H9 (cell line): ENCODE measurements around the gene DEUP1. TPM values are rescaled to one million over a fixed set of nuclear protein-coding genes. Genes with fewer than 3 reads are reported as not detected.
A peak's percentile ranks its signal among the peaks of the same experiment; 100 is the strongest.

ENCODE experiments used
- DNase-seq: peaks from one replicate; pipeline ENCODE4 v3.0.0-alpha.2; 2017
- H2AFZ ChIP-seq: one replicate; pipeline ENCODE4 v1.6.1; 2013; ENCODE audit warnings: mild to moderate bottlenecking, low read length, control low read depth, moderate library complexity
- H2AK5ac ChIP-seq: 2 replicates; pipeline ENCODE4 v1.6.1; 2013; ENCODE audit warnings: low read length, control low read depth, mixed read lengths; ENCODE audit not compliant: insufficient read length
- H2BK120ac ChIP-seq: one replicate; pipeline ENCODE4 v1.6.1; 2013; ENCODE audit warnings: low read depth, mild to moderate bottlenecking, low read length, control low read depth, inconsistent platforms; ENCODE audit not compliant: poor library complexity, severe bottlenecking
- H2BK12ac ChIP-seq: 2 replicates; pipeline ENCODE4 v1.6.1; 2013; ENCODE audit warnings: low read length, control low read depth, mixed read lengths, low read depth; ENCODE audit not compliant: insufficient read length
- H2BK15ac ChIP-seq: 2 replicates; pipeline ENCODE4 v1.6.1; 2013; ENCODE audit warnings: low read depth, low read length, control low read depth
- H2BK20ac ChIP-seq: one replicate; pipeline ENCODE4 v1.6.1; 2013; ENCODE audit warnings: low read depth, mild to moderate bottlenecking, low read length, control low read depth, inconsistent platforms; ENCODE audit not compliant: poor library complexity, severe bottlenecking
- H2BK5ac ChIP-seq: 2 replicates; pipeline ENCODE4 v1.6.1; 2013; ENCODE audit warnings: low read length, control low read depth, mixed read lengths; ENCODE audit not compliant: insufficient read length
- H3K14ac ChIP-seq: 2 replicates; pipeline ENCODE4 v1.6.1; 2013; ENCODE audit warnings: low read length, control low read depth; ENCODE audit not compliant: insufficient read depth
- H3K18ac ChIP-seq: 2 replicates; pipeline ENCODE4 v1.6.1; 2013; ENCODE audit warnings: low read depth, mild to moderate bottlenecking, mixed read lengths, low read length, control low read depth; ENCODE audit not compliant: insufficient read length
- H3K23ac ChIP-seq: 2 replicates; pipeline ENCODE4 v1.6.1; 2013; ENCODE audit warnings: low read length, control low read depth, mixed read lengths, low read depth; ENCODE audit not compliant: insufficient read length
- H3K23me2 ChIP-seq: 2 replicates; pipeline ENCODE4 v1.6.1; 2013; ENCODE audit warnings: low read depth, mild to moderate bottlenecking, mixed read lengths, low read length, control low read depth; ENCODE audit not compliant: insufficient read length, poor library complexity, severe bottlenecking
- H3K27ac ChIP-seq: 2 replicates; pipeline ENCODE4 v1.5.1; 2013; ENCODE audit warnings: low read length, control low read depth, mixed read lengths, low read depth; ENCODE audit not compliant: insufficient read length
- H3K27me3 ChIP-seq: 2 replicates; pipeline ENCODE4 v1.6.1; 2013; ENCODE audit warnings: low read length, control low read depth, inconsistent platforms; ENCODE audit not compliant: insufficient read depth
- H3K4ac ChIP-seq: 2 replicates; pipeline ENCODE4 v1.6.1; 2013; ENCODE audit warnings: low read depth, mild to moderate bottlenecking, control low read depth, inconsistent platforms, low read length, moderate library complexity
- H3K4me1 ChIP-seq: 2 replicates; pipeline ENCODE4 v1.6.1; 2013; ENCODE audit warnings: low read length, control low read depth, inconsistent platforms; ENCODE audit not compliant: insufficient read depth
- H3K4me2 ChIP-seq: 2 replicates; pipeline ENCODE4 v1.6.1; 2013; ENCODE audit warnings: low read length, control low read depth, mixed read lengths; ENCODE audit not compliant: insufficient read length, insufficient read depth
- H3K56ac ChIP-seq: 2 replicates; pipeline ENCODE4 v1.6.1; 2013; ENCODE audit warnings: low read depth, mild to moderate bottlenecking, mixed read lengths, low read length, control low read depth; ENCODE audit not compliant: insufficient read length
- H3K79me1 ChIP-seq: 2 replicates; pipeline ENCODE4 v1.6.1; 2013; ENCODE audit warnings: low read depth, mild to moderate bottlenecking, moderate library complexity, low read length, control low read depth, inconsistent platforms; ENCODE audit not compliant: insufficient read depth, poor library complexity, severe bottlenecking
- H3K79me2 ChIP-seq: 2 replicates; pipeline ENCODE4 v1.6.1; 2013; ENCODE audit warnings: low read length, control low read depth, inconsistent platforms; ENCODE audit not compliant: insufficient read depth
- H3K9ac ChIP-seq: 2 replicates; pipeline ENCODE4 v1.6.1; 2013; ENCODE audit warnings: low read length, control low read depth, mixed read lengths; ENCODE audit not compliant: insufficient read length; ENCODE audit errors: extremely low read depth
- H3K9me3 ChIP-seq: one replicate; pipeline ENCODE4 v1.6.1; 2013; ENCODE audit warnings: low read depth, low read length, inconsistent platforms; ENCODE audit not compliant: control insufficient read depth
- H3T11ph ChIP-seq: one replicate; pipeline ENCODE4 v1.6.1; 2013; ENCODE audit warnings: mild to moderate bottlenecking, low read length, control low read depth, inconsistent platforms
- H4K20me1 ChIP-seq: one replicate; pipeline ENCODE4 v1.6.1; 2013; ENCODE audit not compliant: control insufficient read depth, insufficient read length, insufficient read depth
- H4K5ac ChIP-seq: 2 replicates; pipeline ENCODE4 v1.6.1; 2013; ENCODE audit warnings: low read depth, mild to moderate bottlenecking, mixed read lengths, low read length, control low read depth; ENCODE audit not compliant: insufficient read length
- H4K8ac ChIP-seq: replicated peaks from 2 replicates; pipeline ENCODE4 v1.6.1; 2013; ENCODE audit warnings: low read length, control low read depth, mixed read lengths, low read depth; ENCODE audit not compliant: insufficient read length
- H4K91ac ChIP-seq: 2 replicates; pipeline ENCODE4 v1.6.1; 2013; ENCODE audit warnings: low read depth, mild to moderate bottlenecking, moderate library complexity, mixed read lengths, low read length, control low read depth; ENCODE audit not compliant: insufficient read length
- H3K27ac Mint-ChIP-seq, 3 experiments: 2 replicates in 2 of 3; 3 replicates in 1 of 3; pipeline ENCODE4 v1.8.0; 2020 to 2021; ENCODE audit warnings: mixed read lengths in 3 of 3, mild to moderate bottlenecking in 1 of 3, moderate library complexity in 1 of 3
- H3K27me3 Mint-ChIP-seq: 2 replicates; pipeline ENCODE4 v1.8.0; 2021; ENCODE audit warnings: low read depth, mild to moderate bottlenecking, moderate library complexity, mixed read lengths
- H3K36me3 Mint-ChIP-seq, 3 experiments: 2 replicates in 2 of 3; 3 replicates in 1 of 3; pipeline ENCODE4 v1.8.0; 2020 to 2021; ENCODE audit warnings: low read depth in 3 of 3, mixed read lengths in 3 of 3; ENCODE audit not compliant: insufficient read depth in 1 of 3
- H3K4me1 Mint-ChIP-seq, 2 experiments: 2 replicates each; pipeline ENCODE4 v1.8.0; 2020; ENCODE audit warnings: mixed read lengths in 2 of 2
- H3K4me3 Mint-ChIP-seq, 2 experiments: 2 replicates in 1 of 2; 3 replicates in 1 of 2; pipeline ENCODE4 v1.8.0; 2020 to 2021; ENCODE audit warnings: mild to moderate bottlenecking in 2 of 2, mixed read lengths in 2 of 2, moderate library complexity in 1 of 2
- H3K9me3 Mint-ChIP-seq, 2 experiments: 2 replicates in 1 of 2; 3 replicates in 1 of 2; pipeline ENCODE4 v1.8.0; 2020; ENCODE audit warnings: mild to moderate bottlenecking in 2 of 2, mixed read lengths in 2 of 2, moderate library complexity in 1 of 2
- WGBS: extraction: QIAGEN DNeasy Blood & Tissue Kit; methylation state at CpG from one replicate; pipeline ENCODE4 v1.1.7; 2013; ENCODE audit warnings: missing lambda C conversion rate, low lambda C conversion rate, mixed read lengths; ENCODE audit not compliant: insufficient read length; ENCODE audit errors: extremely low coverage; 5-methylcytosine and 5-hydroxymethylcytosine counted together
- total RNA-seq: library from RNA; stranded (reverse); gene quantifications from 2 replicates; pipeline ENCODE4 v1.2.1, GENCODE V29; 2021
- TF ChIP-seq, protein P1 (sequence below): fragments of 200-600 bp; sonication (generic); conservative IDR thresholded peaks from 3 replicates; pipeline ENCODE4 v1.8.0; 2021; ENCODE audit warnings: antibody characterized with exemption, mild to moderate bottlenecking

The DEUP1 gene
- total RNA-seq, 1 experiment from 2014 or later = 0.22 TPM

DNA sequence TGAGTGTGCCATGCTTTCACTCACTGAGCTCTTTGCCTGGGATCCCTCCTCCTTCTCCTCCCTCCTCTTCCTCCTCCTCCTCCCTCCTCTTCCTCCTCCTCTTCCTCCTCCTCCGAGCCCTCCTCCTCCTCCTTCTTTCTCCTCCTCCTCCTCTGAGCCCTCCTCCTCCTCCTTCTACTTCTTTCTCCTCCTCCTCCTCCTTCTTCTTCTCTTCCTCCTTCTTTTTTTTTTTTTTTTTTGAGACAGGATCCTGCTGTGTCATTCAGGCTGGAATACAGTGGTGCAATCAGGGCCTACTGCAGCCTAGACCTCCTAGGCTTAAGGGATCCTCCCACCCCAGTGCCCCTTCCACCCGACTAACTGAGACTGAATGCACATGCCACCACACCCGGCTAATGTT is 62.3 kb downstream of the DEUP1 start:
- no peak overlapping the region for H2BK12ac ChIP-seq
- H3K56ac ChIP-seq = no peak overlapping the region
- H3K27me3 Mint-ChIP-seq = no peaks in the 10 kb centered on the region
- H3K4me1 Mint-ChIP-seq = peaks cover 35 to 39% of the 10 kb centered on the region in 2 experiments
- H3K4ac ChIP-seq = no peak overlapping the region
- DNase-seq = no peak
- no peak overlapping the region for H3K14ac ChIP-seq
- no peaks in the 10 kb centered on the region for H3K79me1 ChIP-seq
- no peaks in the 10 kb centered on the region for H3K9me3 ChIP-seq
- no CpG with 5 or more reads among the region's 3 CpGs for whole genome bisulfite sequencing
- no peak overlapping the region for H4K91ac ChIP-seq
- H3K9ac ChIP-seq = no peak overlapping the region
- H4K20me1 ChIP-seq = no peaks in the 10 kb centered on the region
- H2BK15ac ChIP-seq = no peak overlapping the region
- H2AK5ac ChIP-seq = no peak overlapping the region
- no peak overlapping the region for H4K5ac ChIP-seq
- no peak overlapping the region for H4K8ac ChIP-seq
- no peak overlapping the region for H3K27ac ChIP-seq
- H3K36me3 Mint-ChIP-seq = no peaks in the 10 kb centered on the region
- no peaks in the 10 kb centered on the region for H3K9me3 Mint-ChIP-seq
- no peak overlapping the region for H2BK5ac ChIP-seq
- H3T11ph ChIP-seq = no peak overlapping the region
- H2BK120ac ChIP-seq = no peak overlapping the region
- peaks cover 3% of the 10 kb centered on the region; the same call in 1 of the 2 replicates for H3K4me1 ChIP-seq
- H3K79me2 ChIP-seq = no peaks in the 10 kb centered on the region
- no peak overlapping the region for H3K4me2 ChIP-seq
- H3K18ac ChIP-seq = no peak overlapping the region
- H3K23me2 ChIP-seq = no peaks in the 10 kb centered on the region
- H3K4me3 Mint-ChIP-seq = no peak overlapping the region
- no peak overlapping the region for H3K23ac ChIP-seq
- no peak overlapping the region for H2BK20ac ChIP-seq
- TF ChIP-seq, protein P1, sequence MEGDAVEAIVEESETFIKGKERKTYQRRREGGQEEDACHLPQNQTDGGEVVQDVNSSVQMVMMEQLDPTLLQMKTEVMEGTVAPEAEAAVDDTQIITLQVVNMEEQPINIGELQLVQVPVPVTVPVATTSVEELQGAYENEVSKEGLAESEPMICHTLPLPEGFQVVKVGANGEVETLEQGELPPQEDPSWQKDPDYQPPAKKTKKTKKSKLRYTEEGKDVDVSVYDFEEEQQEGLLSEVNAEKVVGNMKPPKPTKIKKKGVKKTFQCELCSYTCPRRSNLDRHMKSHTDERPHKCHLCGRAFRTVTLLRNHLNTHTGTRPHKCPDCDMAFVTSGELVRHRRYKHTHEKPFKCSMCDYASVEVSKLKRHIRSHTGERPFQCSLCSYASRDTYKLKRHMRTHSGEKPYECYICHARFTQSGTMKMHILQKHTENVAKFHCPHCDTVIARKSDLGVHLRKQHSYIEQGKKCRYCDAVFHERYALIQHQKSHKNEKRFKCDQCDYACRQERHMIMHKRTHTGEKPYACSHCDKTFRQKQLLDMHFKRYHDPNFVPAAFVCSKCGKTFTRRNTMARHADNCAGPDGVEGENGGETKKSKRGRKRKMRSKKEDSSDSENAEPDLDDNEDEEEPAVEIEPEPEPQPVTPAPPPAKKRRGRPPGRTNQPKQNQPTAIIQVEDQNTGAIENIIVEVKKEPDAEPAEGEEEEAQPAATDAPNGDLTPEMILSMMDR = no peak
- H2AFZ ChIP-seq = no peak overlapping the region
- peak overlapping the region in 1 of 3 experiments; percentile 65; a peak in 3 of 7 replicates for H3K27ac Mint-ChIP-seq
- H3K27me3 ChIP-seq = no peaks in the 10 kb centered on the region
